ENCODE measurements around the gene SERPINA12.

DNA sequence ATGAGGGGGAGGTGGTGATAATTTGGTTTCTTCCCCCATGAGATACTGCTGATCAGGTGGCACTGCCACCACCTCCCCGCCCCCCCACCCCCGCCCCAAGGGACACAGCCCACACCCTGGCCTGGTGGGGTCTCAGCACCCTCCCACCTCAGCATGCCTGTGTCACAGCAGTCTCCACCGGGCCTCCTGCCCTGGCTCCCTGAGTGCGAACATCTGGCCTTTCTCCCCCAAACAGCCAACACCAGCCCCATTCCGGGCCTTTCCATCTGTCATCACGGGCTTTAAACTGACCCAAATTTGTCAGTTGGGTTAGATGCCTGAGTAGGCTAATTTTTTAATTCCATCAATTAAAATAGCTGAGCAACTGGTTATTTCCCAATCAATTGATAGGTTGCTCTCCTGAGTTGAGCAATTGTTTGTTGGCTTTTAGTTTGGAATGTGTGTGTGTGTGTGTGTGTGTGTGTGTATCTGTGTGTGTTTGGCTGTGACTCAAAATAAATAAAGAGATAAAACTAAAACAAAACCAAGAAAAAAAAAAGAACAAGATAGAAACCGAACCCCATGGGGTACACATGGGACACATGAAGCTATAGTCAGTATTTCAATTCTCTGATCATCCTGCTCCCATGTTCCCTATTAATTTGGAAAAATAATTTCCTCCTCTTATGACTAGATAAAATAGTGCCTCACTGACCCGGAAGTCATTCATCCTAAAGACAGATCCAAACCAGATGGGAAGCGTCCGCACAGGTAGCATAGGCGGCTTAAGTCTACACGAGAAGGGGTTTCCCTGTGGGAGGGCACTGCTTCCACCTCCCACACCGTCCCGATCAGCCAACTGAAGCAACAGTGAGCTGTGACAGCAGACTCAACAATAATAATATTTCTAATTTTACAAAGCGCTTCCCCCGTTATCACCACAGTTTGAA is 7.4 kb downstream of the SERPINA12 start:
- TF ChIP-seq, protein P1, sequence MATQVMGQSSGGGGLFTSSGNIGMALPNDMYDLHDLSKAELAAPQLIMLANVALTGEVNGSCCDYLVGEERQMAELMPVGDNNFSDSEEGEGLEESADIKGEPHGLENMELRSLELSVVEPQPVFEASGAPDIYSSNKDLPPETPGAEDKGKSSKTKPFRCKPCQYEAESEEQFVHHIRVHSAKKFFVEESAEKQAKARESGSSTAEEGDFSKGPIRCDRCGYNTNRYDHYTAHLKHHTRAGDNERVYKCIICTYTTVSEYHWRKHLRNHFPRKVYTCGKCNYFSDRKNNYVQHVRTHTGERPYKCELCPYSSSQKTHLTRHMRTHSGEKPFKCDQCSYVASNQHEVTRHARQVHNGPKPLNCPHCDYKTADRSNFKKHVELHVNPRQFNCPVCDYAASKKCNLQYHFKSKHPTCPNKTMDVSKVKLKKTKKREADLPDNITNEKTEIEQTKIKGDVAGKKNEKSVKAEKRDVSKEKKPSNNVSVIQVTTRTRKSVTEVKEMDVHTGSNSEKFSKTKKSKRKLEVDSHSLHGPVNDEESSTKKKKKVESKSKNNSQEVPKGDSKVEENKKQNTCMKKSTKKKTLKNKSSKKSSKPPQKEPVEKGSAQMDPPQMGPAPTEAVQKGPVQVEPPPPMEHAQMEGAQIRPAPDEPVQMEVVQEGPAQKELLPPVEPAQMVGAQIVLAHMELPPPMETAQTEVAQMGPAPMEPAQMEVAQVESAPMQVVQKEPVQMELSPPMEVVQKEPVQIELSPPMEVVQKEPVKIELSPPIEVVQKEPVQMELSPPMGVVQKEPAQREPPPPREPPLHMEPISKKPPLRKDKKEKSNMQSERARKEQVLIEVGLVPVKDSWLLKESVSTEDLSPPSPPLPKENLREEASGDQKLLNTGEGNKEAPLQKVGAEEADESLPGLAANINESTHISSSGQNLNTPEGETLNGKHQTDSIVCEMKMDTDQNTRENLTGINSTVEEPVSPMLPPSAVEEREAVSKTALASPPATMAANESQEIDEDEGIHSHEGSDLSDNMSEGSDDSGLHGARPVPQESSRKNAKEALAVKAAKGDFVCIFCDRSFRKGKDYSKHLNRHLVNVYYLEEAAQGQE (IDR thresholded peaks at IDR 0.05; ENCODE audit: low read depth), result no peak
- TF ChIP-seq EZH2phosphoT487 (IDR thresholded peaks at IDR 0.05; ENCODE audit: borderline replicate concordance) (no peak), POLR2A (IDR thresholded peaks at IDR 0.05; ENCODE audit: borderline replicate concordance, extremely low read depth, insufficient read depth, insufficient read length) (no peak), SRF (IDR thresholded peaks at IDR 0.05; ENCODE audit: low read depth) (no peak), ZBTB33 (IDR thresholded peaks at IDR 0.05; ENCODE audit: extremely low read depth, insufficient replicate concordance, low read length) (no peak), POLR2AphosphoS5 (IDR thresholded peaks at IDR 0.05; ENCODE audit: low read depth, low read length) (no peak), MAX (IDR thresholded peaks at IDR 0.05) (no peak), FOSL1 (IDR thresholded peaks at IDR 0.05; ENCODE audit: low read depth) (no peak), EZH2 (IDR thresholded peaks at IDR 0.05) (no peak)
- TF ChIP-seq, protein P2, sequence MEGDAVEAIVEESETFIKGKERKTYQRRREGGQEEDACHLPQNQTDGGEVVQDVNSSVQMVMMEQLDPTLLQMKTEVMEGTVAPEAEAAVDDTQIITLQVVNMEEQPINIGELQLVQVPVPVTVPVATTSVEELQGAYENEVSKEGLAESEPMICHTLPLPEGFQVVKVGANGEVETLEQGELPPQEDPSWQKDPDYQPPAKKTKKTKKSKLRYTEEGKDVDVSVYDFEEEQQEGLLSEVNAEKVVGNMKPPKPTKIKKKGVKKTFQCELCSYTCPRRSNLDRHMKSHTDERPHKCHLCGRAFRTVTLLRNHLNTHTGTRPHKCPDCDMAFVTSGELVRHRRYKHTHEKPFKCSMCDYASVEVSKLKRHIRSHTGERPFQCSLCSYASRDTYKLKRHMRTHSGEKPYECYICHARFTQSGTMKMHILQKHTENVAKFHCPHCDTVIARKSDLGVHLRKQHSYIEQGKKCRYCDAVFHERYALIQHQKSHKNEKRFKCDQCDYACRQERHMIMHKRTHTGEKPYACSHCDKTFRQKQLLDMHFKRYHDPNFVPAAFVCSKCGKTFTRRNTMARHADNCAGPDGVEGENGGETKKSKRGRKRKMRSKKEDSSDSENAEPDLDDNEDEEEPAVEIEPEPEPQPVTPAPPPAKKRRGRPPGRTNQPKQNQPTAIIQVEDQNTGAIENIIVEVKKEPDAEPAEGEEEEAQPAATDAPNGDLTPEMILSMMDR (IDR thresholded peaks at IDR 0.05 in 2 of 3, conservative IDR thresholded peaks at IDR 0.05 in 1 of 3; ENCODE audit: borderline replicate concordance in 1 of 3, insufficient read depth in 1 of 3, low read depth in 2 of 3, low read length in 2 of 3), result no peak

All from HCT116 (cell line).